ENCODE data around the gene LGSN.
"Not testable (repeated sequence)": the region's sequence is repeated elsewhere in the genome, so short reads cannot be mapped to it uniquely, and the experiment has no call there.

- TF ChIP-seq EZH2phosphoT487 (IDR thresholded peaks at IDR 0.05; ENCODE audit: borderline replicate concordance); CTCF (IDR thresholded peaks at IDR 0.05 in 2 of 3, conservative IDR thresholded peaks at IDR 0.05 in 1 of 3; ENCODE audit: borderline replicate concordance in 1 of 3, insufficient read depth in 1 of 3, low read depth in 2 of 3, low read length in 2 of 3); YY1 (IDR thresholded peaks at IDR 0.05; ENCODE audit: extremely low read depth, insufficient replicate concordance, low read depth, low read length); POLR2A (IDR thresholded peaks at IDR 0.05; ENCODE audit: borderline replicate concordance, extremely low read depth, insufficient read depth, insufficient read length); ZBTB33 (IDR thresholded peaks at IDR 0.05; ENCODE audit: extremely low read depth, insufficient replicate concordance, low read length); ATF3 (IDR thresholded peaks at IDR 0.05); EZH2 (IDR thresholded peaks at IDR 0.05); JUND (IDR thresholded peaks at IDR 0.05); POLR2AphosphoS5 (IDR thresholded peaks at IDR 0.05; ENCODE audit: low read depth, low read length); SIN3A (IDR thresholded peaks at IDR 0.05; ENCODE audit: low read depth); MAX (IDR thresholded peaks at IDR 0.05); SRF (IDR thresholded peaks at IDR 0.05; ENCODE audit: low read depth); ZFX (IDR thresholded peaks at IDR 0.05); RAD21 (IDR thresholded peaks at IDR 0.05; ENCODE audit: low read depth): not testable (repeated sequence)
Measured at GRCh38 chr6:63334652-63335051, 14.9 kb upstream of the LGSN start.

All from HCT116 (cell line).